ENCODE measurements around the gene LBHD2. TPM values are rescaled to one million over a fixed set of nuclear protein-coding genes. Genes with fewer than 3 reads are reported as not detected.

Gene LBHD2
- total and polyA plus RNA-seq, 2 of the 13 experiments (the other 11 are each of a cell fraction or from before 2014, with no cell fraction given): 0.67 to 1.00 TPM

DNA sequence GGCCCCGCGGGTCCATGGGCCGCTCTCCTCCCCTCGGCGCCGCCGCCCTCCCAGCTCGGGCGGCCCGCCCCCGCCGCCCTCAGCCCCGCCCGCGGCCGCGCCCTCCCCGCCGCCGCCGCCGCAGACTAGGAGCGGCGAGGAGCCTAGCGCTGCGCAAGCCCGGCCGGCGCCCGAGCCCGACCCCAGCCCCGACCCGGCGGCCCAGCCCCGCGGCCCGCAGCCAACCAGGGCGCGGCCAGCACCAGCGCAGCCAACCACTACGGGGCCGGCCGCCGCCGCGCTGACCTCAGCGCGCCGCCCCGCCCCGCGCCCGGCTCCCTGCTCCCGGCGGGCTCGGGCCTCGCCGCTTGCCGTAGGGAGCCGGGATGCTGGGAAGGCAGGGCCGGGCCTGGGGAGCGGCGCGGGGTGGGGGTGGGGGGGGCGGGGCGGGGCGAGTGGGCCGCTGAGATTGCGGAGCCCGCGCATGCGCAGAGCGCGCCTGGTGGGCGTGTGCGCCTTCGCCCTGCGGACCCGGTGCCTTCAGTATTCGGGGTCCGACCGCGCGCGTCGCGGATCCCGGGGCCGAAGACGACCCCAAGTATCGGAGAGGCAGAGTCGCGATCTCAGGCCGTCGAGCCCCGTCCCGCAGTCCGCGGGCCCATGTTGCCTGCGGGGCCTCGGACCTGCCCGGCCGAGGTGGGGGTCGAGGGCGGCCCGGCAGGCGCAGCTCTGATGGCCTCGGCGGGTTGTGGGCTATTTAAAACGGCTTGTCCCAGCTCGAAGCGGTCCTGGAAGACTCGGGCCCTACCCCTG, 26.4 kb upstream of the LBHD2 start, which contains the start of gene CDC42BPB (continued):
- TF ChIP-seq ZBTB7B (CRISPR knock-in tag; IDR thresholded peaks at IDR 0.05): peak; percentile 80; the same call in 1 of the 2 replicates
- TF ChIP-seq ZNF232 (CRISPR knock-in tag; IDR thresholded peaks at IDR 0.05; ENCODE audit: borderline replicate concordance): no peak
- no peak for TF ChIP-seq MEIS2 (CRISPR knock-in tag; IDR thresholded peaks at IDR 0.05)
- TF ChIP-seq, protein P1, sequence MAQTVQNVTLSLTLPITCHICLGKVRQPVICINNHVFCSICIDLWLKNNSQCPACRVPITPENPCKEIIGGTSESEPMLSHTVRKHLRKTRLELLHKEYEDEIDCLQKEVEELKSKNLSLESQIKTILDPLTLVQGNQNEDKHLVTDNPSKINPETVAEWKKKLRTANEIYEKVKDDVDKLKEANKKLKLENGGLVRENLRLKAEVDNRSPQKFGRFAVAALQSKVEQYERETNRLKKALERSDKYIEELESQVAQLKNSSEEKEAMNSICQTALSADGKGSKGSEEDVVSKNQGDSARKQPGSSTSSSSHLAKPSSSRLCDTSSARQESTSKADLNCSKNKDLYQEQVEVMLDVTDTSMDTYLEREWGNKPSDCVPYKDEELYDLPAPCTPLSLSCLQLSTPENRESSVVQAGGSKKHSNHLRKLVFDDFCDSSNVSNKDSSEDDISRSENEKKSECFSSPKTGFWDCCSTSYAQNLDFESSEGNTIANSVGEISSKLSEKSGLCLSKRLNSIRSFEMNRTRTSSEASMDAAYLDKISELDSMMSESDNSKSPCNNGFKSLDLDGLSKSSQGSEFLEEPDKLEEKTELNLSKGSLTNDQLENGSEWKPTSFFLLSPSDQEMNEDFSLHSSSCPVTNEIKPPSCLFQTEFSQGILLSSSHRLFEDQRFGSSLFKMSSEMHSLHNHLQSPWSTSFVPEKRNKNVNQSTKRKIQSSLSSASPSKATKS (CRISPR knock-in tag; IDR thresholded peaks at IDR 0.05): no peak
- peak; percentile 39; the same call in 1 of the 2 replicates for TF ChIP-seq SALL1 (CRISPR knock-in tag; IDR thresholded peaks at IDR 0.05)
- TF ChIP-seq, protein P2, sequence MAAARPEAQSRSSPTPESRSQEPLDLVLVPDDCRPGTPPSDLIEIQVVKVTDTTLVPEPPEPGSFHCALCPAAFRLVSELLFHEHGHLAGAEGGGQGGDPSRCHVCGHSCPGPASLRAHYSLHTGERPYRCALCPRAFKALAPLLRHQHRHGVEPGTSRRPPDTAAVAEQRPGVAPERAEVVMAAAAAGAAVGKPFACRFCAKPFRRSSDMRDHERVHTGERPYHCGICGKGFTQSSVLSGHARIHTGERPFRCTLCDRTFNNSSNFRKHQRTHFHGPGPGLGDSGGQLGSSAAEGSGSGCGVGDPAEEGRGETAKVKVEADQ (CRISPR knock-in tag; IDR thresholded peaks at IDR 0.05; ENCODE audit: borderline replicate concordance): no peak
- TF ChIP-seq MYC (CRISPR knock-in tag; IDR thresholded peaks at IDR 0.05; ENCODE audit: borderline replicate concordance): peak; percentile 46; the same call in 1 of the 2 replicates
- TF ChIP-seq KAT2B (IDR thresholded peaks at IDR 0.05; ENCODE audit: borderline replicate concordance, low read depth, low read length): no peak
- TF ChIP-seq ZBTB7A (CRISPR knock-in tag; IDR thresholded peaks at IDR 0.05): no peak
- TF ChIP-seq CEBPG (CRISPR knock-in tag; IDR thresholded peaks at IDR 0.05): no peak
- peak; percentile 64; the same call in 1 of the 2 replicates for TF ChIP-seq GABPB1 (CRISPR knock-in tag; IDR thresholded peaks at IDR 0.05)
- TF ChIP-seq, protein P3, sequence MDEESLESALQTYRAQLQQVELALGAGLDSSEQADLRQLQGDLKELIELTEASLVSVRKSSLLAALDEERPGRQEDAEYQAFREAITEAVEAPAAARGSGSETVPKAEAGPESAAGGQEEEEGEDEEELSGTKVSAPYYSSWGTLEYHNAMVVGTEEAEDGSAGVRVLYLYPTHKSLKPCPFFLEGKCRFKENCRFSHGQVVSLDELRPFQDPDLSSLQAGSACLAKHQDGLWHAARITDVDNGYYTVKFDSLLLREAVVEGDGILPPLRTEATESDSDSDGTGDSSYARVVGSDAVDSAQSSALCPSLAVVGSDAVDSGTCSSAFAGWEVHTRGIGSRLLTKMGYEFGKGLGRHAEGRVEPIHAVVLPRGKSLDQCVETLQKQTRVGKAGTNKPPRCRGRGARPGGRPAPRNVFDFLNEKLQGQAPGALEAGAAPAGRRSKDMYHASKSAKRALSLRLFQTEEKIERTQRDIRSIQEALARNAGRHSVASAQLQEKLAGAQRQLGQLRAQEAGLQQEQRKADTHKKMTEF (CRISPR knock-in tag; IDR thresholded peaks at IDR 0.05): no peak; the same call in 1 of the 2 replicates
- 0 out of 2 replicates have a peak, but pooled peaks have one; percentile 29 for TF ChIP-seq HOXD1 (CRISPR knock-in tag; IDR thresholded peaks at IDR 0.05)
- TF ChIP-seq, protein P4, sequence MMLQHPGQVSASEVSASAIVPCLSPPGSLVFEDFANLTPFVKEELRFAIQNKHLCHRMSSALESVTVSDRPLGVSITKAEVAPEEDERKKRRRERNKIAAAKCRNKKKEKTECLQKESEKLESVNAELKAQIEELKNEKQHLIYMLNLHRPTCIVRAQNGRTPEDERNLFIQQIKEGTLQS (CRISPR knock-in tag; IDR thresholded peaks at IDR 0.05): 0 out of 2 replicates have a peak, but pooled peaks have one; percentile 18
- TF ChIP-seq, protein P5, sequence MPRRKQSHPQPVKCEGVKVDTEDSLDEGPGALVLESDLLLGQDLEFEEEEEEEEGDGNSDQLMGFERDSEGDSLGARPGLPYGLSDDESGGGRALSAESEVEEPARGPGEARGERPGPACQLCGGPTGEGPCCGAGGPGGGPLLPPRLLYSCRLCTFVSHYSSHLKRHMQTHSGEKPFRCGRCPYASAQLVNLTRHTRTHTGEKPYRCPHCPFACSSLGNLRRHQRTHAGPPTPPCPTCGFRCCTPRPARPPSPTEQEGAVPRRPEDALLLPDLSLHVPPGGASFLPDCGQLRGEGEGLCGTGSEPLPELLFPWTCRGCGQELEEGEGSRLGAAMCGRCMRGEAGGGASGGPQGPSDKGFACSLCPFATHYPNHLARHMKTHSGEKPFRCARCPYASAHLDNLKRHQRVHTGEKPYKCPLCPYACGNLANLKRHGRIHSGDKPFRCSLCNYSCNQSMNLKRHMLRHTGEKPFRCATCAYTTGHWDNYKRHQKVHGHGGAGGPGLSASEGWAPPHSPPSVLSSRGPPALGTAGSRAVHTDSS (CRISPR knock-in tag; conservative IDR thresholded peaks at IDR 0.05): no peak
- TF ChIP-seq, protein P6, sequence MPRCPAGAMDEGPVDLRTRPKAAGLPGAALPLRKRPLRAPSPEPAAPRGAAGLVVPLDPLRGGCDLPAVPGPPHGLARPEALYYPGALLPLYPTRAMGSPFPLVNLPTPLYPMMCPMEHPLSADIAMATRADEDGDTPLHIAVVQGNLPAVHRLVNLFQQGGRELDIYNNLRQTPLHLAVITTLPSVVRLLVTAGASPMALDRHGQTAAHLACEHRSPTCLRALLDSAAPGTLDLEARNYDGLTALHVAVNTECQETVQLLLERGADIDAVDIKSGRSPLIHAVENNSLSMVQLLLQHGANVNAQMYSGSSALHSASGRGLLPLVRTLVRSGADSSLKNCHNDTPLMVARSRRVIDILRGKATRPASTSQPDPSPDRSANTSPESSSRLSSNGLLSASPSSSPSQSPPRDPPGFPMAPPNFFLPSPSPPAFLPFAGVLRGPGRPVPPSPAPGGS (CRISPR knock-in tag; IDR thresholded peaks at IDR 0.05): peak; percentile 66; the same call in 1 of the 2 replicates
- peak; percentile 86 for TF ChIP-seq ZNF777 (CRISPR knock-in tag; IDR thresholded peaks at IDR 0.05)
- TF ChIP-seq ZNF382 (CRISPR knock-in tag; IDR thresholded peaks at IDR 0.05; ENCODE audit: borderline replicate concordance): no peak
- TF ChIP-seq, protein P7, sequence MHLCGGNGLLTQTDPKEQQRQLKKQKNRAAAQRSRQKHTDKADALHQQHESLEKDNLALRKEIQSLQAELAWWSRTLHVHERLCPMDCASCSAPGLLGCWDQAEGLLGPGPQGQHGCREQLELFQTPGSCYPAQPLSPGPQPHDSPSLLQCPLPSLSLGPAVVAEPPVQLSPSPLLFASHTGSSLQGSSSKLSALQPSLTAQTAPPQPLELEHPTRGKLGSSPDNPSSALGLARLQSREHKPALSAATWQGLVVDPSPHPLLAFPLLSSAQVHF (CRISPR knock-in tag; IDR thresholded peaks at IDR 0.05): no peak
- TF ChIP-seq ZNF350 (CRISPR knock-in tag; IDR thresholded peaks at IDR 0.05; ENCODE audit: borderline replicate concordance, low read depth): peak; percentile 69
